Left ventricle myocardium inferior (tissue), 1 donor: Measurements from ENCODE around the gene SPPL2B. TPM values are rescaled to one million over a fixed set of nuclear protein-coding genes. Genes with fewer than 3 reads are reported as not detected.

ENCODE experiments used
- DNase-seq: peaks from one replicate; pipeline ENCODE4 v3.0.0-alpha.2; 2020
- H3K27ac ChIP-seq: fragments of 200-600 bp; replicated peaks from 2 replicates; pipeline ENCODE4 v1.8.0; 2021
- H3K27me3 ChIP-seq: fragments of 200-600 bp; 2 replicates; pipeline ENCODE4 v1.8.0; 2021; ENCODE audit warnings: low read depth
- H3K36me3 ChIP-seq: fragments of 200-600 bp; 2 replicates; pipeline ENCODE4 v1.8.0; 2021
- H3K4me1 ChIP-seq: fragments of 200-600 bp; 2 replicates; pipeline ENCODE4 v1.8.0; 2021
- H3K4me3 ChIP-seq: fragments of 200-600 bp; 2 replicates; pipeline ENCODE4 v1.8.0; 2021; ENCODE audit warnings: mild to moderate bottlenecking, moderate library complexity
- H3K9me3 ChIP-seq: fragments of 200-600 bp; replicated peaks from 2 replicates; pipeline ENCODE4 v1.8.0; 2021
- intact Hi-C: fragments of 100-400 bp; cut with micrococcal nuclease; formaldehyde crosslinking; loops from one replicate; pipeline ENCODE4 v1.11.0; 2022
- total RNA-seq: library from RNA; stranded (reverse); fragmentation: NEBNext Ultra II Directional; extraction: Animal tissue kit (Norgen Biotek cat#: 25700); gene quantifications from one replicate; pipeline ENCODE4 v1.2.1, GENCODE V29; 2021
- TF ChIP-seq, protein P1 (sequence below): fragments of 200-600 bp; IDR thresholded peaks from 2 replicates; pipeline ENCODE4 v1.8.0; 2021; ENCODE audit warnings: antibody characterized with exemption, mild to moderate bottlenecking, borderline replicate concordance
- donor health status: DM: no; HTN: yes; CAD: no; lungs with severe emphysema.

SPPL2B gene
- total RNA-seq, 1 donor from 2014 or later = 26.2 TPM

DNA sequence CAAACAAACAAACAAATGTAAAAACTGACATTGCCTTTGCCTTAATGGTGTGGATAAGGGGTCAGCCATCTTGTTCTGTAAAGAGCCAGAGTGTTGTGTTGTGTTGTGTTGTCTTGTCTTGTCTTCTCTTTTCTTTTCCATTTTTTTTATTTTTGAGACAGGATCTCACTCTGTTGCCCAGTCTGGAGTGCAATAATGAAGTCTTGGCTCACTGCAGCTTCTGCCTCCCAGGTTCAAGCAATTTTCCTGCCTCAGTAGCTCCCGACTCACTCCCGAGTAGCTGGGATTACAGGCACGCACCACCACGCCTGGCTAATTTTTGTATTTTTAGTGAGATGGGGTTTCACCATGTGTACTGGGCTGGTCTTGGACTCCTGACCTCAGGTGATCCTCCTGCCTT, 71.1 kb downstream of the SPPL2B start:
- Histone ChIP-seq H3K36me3 (no peaks in the 10 kb centered on the region), H3K27me3 (peaks cover 34% of the 10 kb centered on the region)
- intact Hi-C loops = no loop called here

More for the DNA sequence above, 71.1 kb downstream of the SPPL2B start:
- H3K9me3 ChIP-seq = peaks cover 9% of the 10 kb centered on the region
- DNase-seq = no peak
- no peak overlapping the region for H3K27ac ChIP-seq
- no peak overlapping the region for H3K4me3 ChIP-seq
- H3K4me1 ChIP-seq = no peaks in the 10 kb centered on the region
- TF ChIP-seq, protein P1, sequence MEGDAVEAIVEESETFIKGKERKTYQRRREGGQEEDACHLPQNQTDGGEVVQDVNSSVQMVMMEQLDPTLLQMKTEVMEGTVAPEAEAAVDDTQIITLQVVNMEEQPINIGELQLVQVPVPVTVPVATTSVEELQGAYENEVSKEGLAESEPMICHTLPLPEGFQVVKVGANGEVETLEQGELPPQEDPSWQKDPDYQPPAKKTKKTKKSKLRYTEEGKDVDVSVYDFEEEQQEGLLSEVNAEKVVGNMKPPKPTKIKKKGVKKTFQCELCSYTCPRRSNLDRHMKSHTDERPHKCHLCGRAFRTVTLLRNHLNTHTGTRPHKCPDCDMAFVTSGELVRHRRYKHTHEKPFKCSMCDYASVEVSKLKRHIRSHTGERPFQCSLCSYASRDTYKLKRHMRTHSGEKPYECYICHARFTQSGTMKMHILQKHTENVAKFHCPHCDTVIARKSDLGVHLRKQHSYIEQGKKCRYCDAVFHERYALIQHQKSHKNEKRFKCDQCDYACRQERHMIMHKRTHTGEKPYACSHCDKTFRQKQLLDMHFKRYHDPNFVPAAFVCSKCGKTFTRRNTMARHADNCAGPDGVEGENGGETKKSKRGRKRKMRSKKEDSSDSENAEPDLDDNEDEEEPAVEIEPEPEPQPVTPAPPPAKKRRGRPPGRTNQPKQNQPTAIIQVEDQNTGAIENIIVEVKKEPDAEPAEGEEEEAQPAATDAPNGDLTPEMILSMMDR = no peak

Other genes starting within 250 kb of the SPPL2B start
- 16.1 TPM for gene MOB3A, start 232.4 kb upstream of the SPPL2B start, total RNA-seq
- gene IZUMO4, start 231.8 kb upstream of the SPPL2B start, total RNA-seq = 2.8 TPM
- 75.4 TPM for gene AP3D1, start 177.1 kb upstream of the SPPL2B start, total RNA-seq
- 8.4 TPM for gene DOT1L, start 164.8 kb upstream of the SPPL2B start, total RNA-seq
- gene PLEKHJ1, start 92.4 kb upstream of the SPPL2B start, total RNA-seq = 47.8 TPM
- gene SF3A2, start 91.9 kb upstream of the SPPL2B start, total RNA-seq = 28.7 TPM
- 1.1 TPM for gene AMH, start 79.4 kb upstream of the SPPL2B start, total RNA-seq
- gene JSRP1, start 72.3 kb upstream of the SPPL2B start, total RNA-seq = 0.36 TPM
- gene PEAK3, start 46.5 kb upstream of the SPPL2B start, total RNA-seq = 0.77 TPM
- not detected for gene LINGO3, start 20.5 kb upstream of the SPPL2B start, total RNA-seq
- 41.1 TPM for gene LSM7, start 98 bp upstream of the SPPL2B start, total RNA-seq
- not detected for gene TMPRSS9, start 31.6 kb downstream of the SPPL2B start, total RNA-seq
- 87.7 TPM for gene TIMM13, start 98.9 kb downstream of the SPPL2B start, total RNA-seq
- gene LMNB2, start 128.3 kb downstream of the SPPL2B start, total RNA-seq = 11.0 TPM
- 34.3 TPM for gene GADD45B, start 147.4 kb downstream of the SPPL2B start, total RNA-seq